Adrenal gland (tissue), 5 donors: ENCODE data around the gene NPIPA5.

Experiments
- POLR2A ChIP-seq, 2 donors: fragments of 450-650 bp; IDR thresholded peaks; one replicate each; pipeline ENCODE4 v1.6.1; 2017; ENCODE audit warnings: antibody characterized with exemption in 2 of 2, mild to moderate bottlenecking in 2 of 2, moderate library complexity in 1 of 2
- TF ChIP-seq, protein P1 (sequence below), 6 experiments: fragments of 450-650 bp in 4 of 6; fragments of 200-600 bp in 2 of 6; sonication (generic) in 1 of 6; IDR thresholded peaks; 1 replicate in 5 of 6; 2 replicates in 1 of 6; pipeline versions ENCODE4 v1.5.1 to v1.8.0; 2016 to 2021; ENCODE audit warnings: antibody characterized with exemption in 6 of 6, mild to moderate bottlenecking in 2 of 6, moderate library complexity in 1 of 6
- donor health status: DM: no; HTN: no; CAD: no.

DNA sequence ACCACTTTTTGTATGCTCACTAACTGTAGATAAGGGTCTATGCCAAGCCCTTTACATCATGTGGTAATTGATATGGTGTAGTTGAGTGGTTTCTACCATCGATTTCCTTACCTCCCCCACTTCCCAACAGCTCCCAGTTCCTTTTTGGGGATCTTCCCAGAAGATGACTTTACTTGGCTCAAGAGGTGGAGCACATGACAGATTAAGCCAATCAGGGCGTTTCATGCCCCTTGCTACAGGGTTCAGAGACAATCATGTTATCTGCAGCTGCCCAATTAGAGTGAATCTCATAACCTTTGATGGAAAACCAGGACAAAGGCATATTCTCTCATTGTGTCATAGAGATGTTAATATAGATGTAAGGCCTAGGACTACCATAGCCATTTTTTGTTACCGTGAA, 40.1 kb upstream of the NPIPA5 start:
- TF ChIP-seq, protein P1, sequence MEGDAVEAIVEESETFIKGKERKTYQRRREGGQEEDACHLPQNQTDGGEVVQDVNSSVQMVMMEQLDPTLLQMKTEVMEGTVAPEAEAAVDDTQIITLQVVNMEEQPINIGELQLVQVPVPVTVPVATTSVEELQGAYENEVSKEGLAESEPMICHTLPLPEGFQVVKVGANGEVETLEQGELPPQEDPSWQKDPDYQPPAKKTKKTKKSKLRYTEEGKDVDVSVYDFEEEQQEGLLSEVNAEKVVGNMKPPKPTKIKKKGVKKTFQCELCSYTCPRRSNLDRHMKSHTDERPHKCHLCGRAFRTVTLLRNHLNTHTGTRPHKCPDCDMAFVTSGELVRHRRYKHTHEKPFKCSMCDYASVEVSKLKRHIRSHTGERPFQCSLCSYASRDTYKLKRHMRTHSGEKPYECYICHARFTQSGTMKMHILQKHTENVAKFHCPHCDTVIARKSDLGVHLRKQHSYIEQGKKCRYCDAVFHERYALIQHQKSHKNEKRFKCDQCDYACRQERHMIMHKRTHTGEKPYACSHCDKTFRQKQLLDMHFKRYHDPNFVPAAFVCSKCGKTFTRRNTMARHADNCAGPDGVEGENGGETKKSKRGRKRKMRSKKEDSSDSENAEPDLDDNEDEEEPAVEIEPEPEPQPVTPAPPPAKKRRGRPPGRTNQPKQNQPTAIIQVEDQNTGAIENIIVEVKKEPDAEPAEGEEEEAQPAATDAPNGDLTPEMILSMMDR (IDR thresholded peaks at IDR 0.05) = no peak
- no peak for TF ChIP-seq POLR2A (IDR thresholded peaks at IDR 0.05)
